Heart left ventricle (tissue), 16 donors: ENCODE data around the gene IL2RA. TPM values are rescaled to one million over a fixed set of nuclear protein-coding genes. Genes with fewer than 3 reads are reported as not detected.

Experiments
- ATAC-seq, 4 donors: fragments of 200-7000 bp; cut with Tn5 transposase; one replicate each; pipeline ENCODE4 v1.9.1; 2020 to 2022; ENCODE audit warnings: moderate library complexity in 4 of 4, mild to moderate bottlenecking in 3 of 4, moderate number of reproducible peaks in 1 of 4
- DNase-seq, 5 donors: peaks; one replicate each; pipeline ENCODE4 v3.0.0-alpha.2; 2020
- H3K27ac ChIP-seq, 12 donors: fragments of 200-600 bp; sonication (generic) in 4 of 12; one replicate each; pipeline versions ENCODE4 v1.5.0 to v1.8.0; 2016 to 2022; ENCODE audit warnings: mild to moderate bottlenecking in 2 of 12
- H3K27me3 ChIP-seq, 9 donors: fragments of 200-600 bp; sonication (generic) in 2 of 9; one replicate each; pipeline versions ENCODE4 v1.5.1 to v1.8.0; 2016 to 2022; ENCODE audit warnings: mild to moderate bottlenecking in 3 of 9
- H3K36me3 ChIP-seq, 9 donors: fragments of 200-600 bp; sonication (generic) in 2 of 9; one replicate each; pipeline versions ENCODE4 v1.5.0 to v1.8.0; 2018 to 2022; ENCODE audit warnings: mild to moderate bottlenecking in 2 of 9
- H3K4me1 ChIP-seq, 12 donors: fragments of 200-600 bp; sonication (generic) in 4 of 12; one replicate each; pipeline versions ENCODE4 v1.5.0 to v1.8.0; 2016 to 2022; ENCODE audit warnings: mild to moderate bottlenecking in 3 of 12
- H3K4me3 ChIP-seq, 12 donors: fragments of 200-600 bp; sonication (generic) in 4 of 12; one replicate each; pipeline versions ENCODE4 v1.5.0 to v1.8.0; 2017 to 2022; ENCODE audit warnings: mild to moderate bottlenecking in 9 of 12, moderate library complexity in 4 of 12
- H3K9me3 ChIP-seq, 12 donors: fragments of 200-600 bp; sonication (generic) in 4 of 12; one replicate each; pipeline versions ENCODE4 v1.5.0 to v1.8.0; 2016 to 2022; ENCODE audit warnings: mild to moderate bottlenecking in 1 of 12
- CTCF ChIP-seq, 12 donors: fragments of 200-600 bp; sonication (generic) in 4 of 12; IDR thresholded peaks; one replicate each; pipeline versions ENCODE4 v1.5.0 to v1.8.0; 2018 to 2022; ENCODE audit warnings: antibody characterized with exemption in 12 of 12, mild to moderate bottlenecking in 5 of 12
- POLR2A ChIP-seq, 2 donors: fragments of 450-650 bp; IDR thresholded peaks; one replicate each; pipeline ENCODE4 v1.6.1; 2017; ENCODE audit warnings: antibody characterized with exemption in 2 of 2, mild to moderate bottlenecking in 2 of 2, moderate library complexity in 2 of 2
- WGBS, 4 donors: extraction: QIAGEN DNeasy Blood & Tissue Kit in 2 of 4; methylation state at CpG; one replicate each; pipeline versions ENCODE4 v1.1.5 to v1.1.7; 2013 to 2018; 5-methylcytosine and 5-hydroxymethylcytosine counted together
- intact Hi-C, 10 donors: fragments of 100-400 bp; cut with DNase I; formaldehyde crosslinking; loops; one replicate each; pipeline versions ENCODE4 v1.11.1 to v1.14.2; 2022
- polyA plus RNA-seq, 2 donors: library from polyadenylated mRNA; stranded (reverse); fragments of 200-250 nt; gene quantifications; one replicate each; pipeline ENCODE4 v1.2.3, GENCODE V29; 2013
- total RNA-seq, 9 donors: library from RNA; depleted of rRNA in 2 of 9; stranded (reverse); fragments of >200 nt in 2 of 9; fragmentation: NEBNext Ultra II Directional in 3 of 9; extraction: Animal tissue kit (Norgen Biotek cat#: 25700) in 3 of 9; gene quantifications; one replicate each; pipeline versions ENCODE4 v1.1.0 to v1.2.4, GENCODE V29; 2016 to 2023
- donor health status: ischemic (EF 13 %, LVEDD 7.1; RV severe dilation, severe dysfunction).
- donor health status: healthy with polysubstance abuse.
- donor health status: DM: no; HTN: yes; CAD: no.
- donor health status: DM: no; HTN: no; CAD: no.
- donor health status: ischemic (EF 25% LVEDD 6.9; RV normal size, moderate dysfunction).
- donor health status: ischemic (EF 25% LVEDD 5.7; RV mildly dilated, moderate dysfunction).
- donor health status: healthy.
- donor health status: DM: yes; HTN: yes; CAD: no.
- donor health status: ischemic (EF 35%, LVEDD 5.7; RV mildly dilated, moderate dysfunction).
- donor health status: nonischemic (EF 11% LVEDD 7.7; RV severe dilation, severe dysfunction).
- donor health status: DM: yes; HTN: yes; CAD: no.
- donor health status: PGD.
- donor health status: ischemic (EF 29% LVEDD 5.4; RV normal size, mild dysfunction).
- donor health status: nonischemic (EF 23%, LVEDD 6.1; RV moderate dilation, normal function).

Gene IL2RA
- total and polyA plus RNA-seq, 11 donors = 0.11 to 11.1 (median 0.90) TPM; not detected in 1

- Histone ChIP-seq H3K4me1 (peaks cover 0 to 82% (median 20%) of the 10 kb centered on the region in 12 donors), H3K36me3 (no peaks in the 10 kb centered on the region), H3K27ac (peak overlapping the region in 1 of 12 donors; percentile 83), H3K4me3 (no peak overlapping the region), H3K9me3 (no peaks in the 10 kb centered on the region), H3K27me3 (no peaks in the 10 kb centered on the region)
- DNase-seq = no peak
- intact Hi-C loops = no loop called here
- TF ChIP-seq POLR2A (IDR thresholded peaks at IDR 0.05) = no peak
- ATAC-seq = no peak
- WGBS, 4 donors = 72 to 84% (median 77%) methylated on average over 11 of the region's 11 CpGs
Observed at GRCh38 chr10:6069081-6069931, 7.1 kb upstream of the IL2RA start.

DNA sequence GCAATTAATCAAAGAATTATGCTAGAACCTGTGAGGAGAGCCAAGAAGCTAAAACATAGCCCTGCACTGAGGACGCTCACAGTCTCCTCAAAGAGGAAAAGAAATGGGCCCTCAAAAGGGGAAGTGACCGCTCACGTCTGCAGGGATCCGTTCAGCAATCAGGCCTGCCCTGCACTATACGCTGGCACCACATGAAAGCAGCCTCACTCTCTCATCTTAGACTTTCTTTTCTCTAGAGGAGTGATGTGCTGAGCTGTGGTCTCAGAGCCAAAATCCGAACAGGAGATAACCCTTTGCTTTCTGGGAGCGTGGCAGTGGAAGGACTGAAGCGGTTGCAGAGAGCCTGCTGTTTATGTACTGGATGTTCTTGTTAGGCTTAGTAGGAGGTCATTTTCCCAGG, 6.3 kb upstream of the IL2RA start:
- H3K27ac ChIP-seq = peak overlapping the region in 1 of 12 donors; percentile 83
- H3K36me3 ChIP-seq = no peaks in the 10 kb centered on the region
- no peak for TF ChIP-seq POLR2A (IDR thresholded peaks at IDR 0.05)
- no peaks in the 10 kb centered on the region for H3K9me3 ChIP-seq
- ATAC-seq = peak in 2 of 4 donors; percentile 26 to 43
- WGBS, 4 donors = 66 to 78% (median 72%) methylated on average over 8 of the region's 8 CpGs
- no peaks in the 10 kb centered on the region for H3K27me3 ChIP-seq
- no peak overlapping the region for H3K4me3 ChIP-seq
- no peak for DNase-seq
- intact Hi-C loops = no loop called here
- H3K4me1 ChIP-seq = peaks cover 0 to 82% (median 20%) of the 10 kb centered on the region in 12 donors

DNA sequence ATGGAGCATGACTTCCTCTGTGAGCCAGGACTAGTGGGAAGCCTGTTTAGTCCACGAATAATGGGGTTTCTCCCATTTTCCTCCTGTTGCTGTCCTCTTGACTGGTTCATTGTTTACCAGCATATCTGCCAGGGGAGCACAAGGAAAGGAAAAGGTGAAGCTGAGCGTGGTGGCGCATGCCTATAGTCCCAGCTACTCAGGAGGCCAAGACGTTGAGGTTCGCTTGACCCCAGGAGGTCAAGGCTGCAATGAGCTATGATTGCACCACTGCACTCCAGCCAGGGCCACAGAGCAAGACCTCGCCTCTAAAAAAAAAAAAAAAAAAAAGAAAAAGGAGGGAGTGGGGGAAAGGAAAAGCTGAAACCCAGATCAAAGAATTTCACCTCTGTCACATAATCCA, 5.8 kb upstream of the IL2RA start:
- Histone ChIP-seq H3K36me3 (no peaks in the 10 kb centered on the region), H3K4me1 (peaks cover 0 to 80% (median 20%) of the 10 kb centered on the region in 12 donors), H3K27ac (peak overlapping the region in 1 of 12 donors; percentile 83), H3K9me3 (no peaks in the 10 kb centered on the region), H3K4me3 (no peak overlapping the region), H3K27me3 (no peaks in the 10 kb centered on the region)
- WGBS, 4 donors = 80 to 90% (median 84%) methylated on average over 6 of the region's 6 CpGs
- no peak for DNase-seq
- no peak for ATAC-seq
- intact Hi-C loops = no loop called here
- no peak for TF ChIP-seq POLR2A (IDR thresholded peaks at IDR 0.05)
- TF ChIP-seq CTCF (IDR thresholded peaks at IDR 0.05) = no peak

DNA sequence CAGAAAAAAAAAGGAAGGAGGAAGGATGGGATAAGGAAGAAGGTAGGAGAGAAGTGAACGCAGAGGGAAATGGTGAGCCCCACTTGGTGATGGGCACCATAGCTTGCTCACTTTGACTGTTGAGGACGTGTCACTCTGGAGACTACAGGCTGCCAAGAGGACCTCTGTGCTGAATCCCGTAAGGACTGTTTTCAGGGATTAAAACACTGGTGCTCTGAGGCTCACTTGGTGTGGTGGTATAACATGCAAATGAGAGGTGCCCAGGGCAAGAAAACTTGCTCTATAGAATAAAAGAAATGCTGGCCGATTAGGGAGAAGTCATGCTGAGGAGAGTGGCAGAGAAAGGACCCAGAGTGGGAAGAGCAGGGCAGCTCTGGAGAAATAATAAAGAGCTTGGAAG, 5.3 kb upstream of the IL2RA start:
- DNase-seq (no peak), ATAC-seq (no peak)
- WGBS, 4 donors = 80 to 84% (median 81%) methylated on average over 4 of the region's 4 CpGs
- no peak overlapping the region for H3K4me3 ChIP-seq
- H3K9me3 ChIP-seq = no peaks in the 10 kb centered on the region
- peak overlapping the region in 1 of 12 donors; percentile 83 for H3K27ac ChIP-seq
- intact Hi-C loops = no loop called here
- no peaks in the 10 kb centered on the region for H3K36me3 ChIP-seq
- peaks cover 0 to 79% (median 20%) of the 10 kb centered on the region in 12 donors for H3K4me1 ChIP-seq
- no peaks in the 10 kb centered on the region for H3K27me3 ChIP-seq
- TF ChIP-seq CTCF (IDR thresholded peaks at IDR 0.05) = no peak
- no peak for TF ChIP-seq POLR2A (IDR thresholded peaks at IDR 0.05)

DNA sequence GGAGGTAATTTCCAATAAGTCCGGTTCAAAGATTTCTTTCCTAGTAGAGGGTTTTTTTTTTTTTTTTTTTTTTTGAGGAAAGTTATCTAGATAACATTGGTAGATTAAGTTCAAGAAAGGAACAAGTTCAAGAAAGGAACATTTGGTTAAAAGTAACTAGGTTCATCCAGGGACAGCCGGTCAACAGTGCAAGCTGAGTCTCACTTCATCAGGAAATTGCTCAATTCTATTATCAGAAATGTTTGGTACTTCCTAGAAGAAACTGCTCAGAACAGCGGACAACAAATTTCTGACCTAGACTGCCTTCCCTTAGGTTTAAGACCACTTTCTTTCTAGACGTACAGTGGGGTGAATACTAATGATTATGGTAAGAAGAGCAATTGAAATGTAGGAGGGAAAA, 3.7 kb upstream of the IL2RA start:
- TF ChIP-seq POLR2A (IDR thresholded peaks at IDR 0.05) = no peak
- TF ChIP-seq CTCF (IDR thresholded peaks at IDR 0.05) = no peak
- ATAC-seq (peak; percentile 79 to 86 (median 82)), DNase-seq (peak in 2 of 5 donors; percentile 19 to 49)
- intact Hi-C loops = no loop called here
- H3K27ac ChIP-seq = peak overlapping the region; percentile 30 to 83 (median 55)
- no peak overlapping the region for H3K4me3 ChIP-seq
- H3K27me3 ChIP-seq = no peaks in the 10 kb centered on the region
- no peaks in the 10 kb centered on the region for H3K9me3 ChIP-seq
- H3K4me1 ChIP-seq = peaks cover 0 to 72% (median 9%) of the 10 kb centered on the region in 12 donors
- WGBS, 4 donors = 47 to 55% (median 51%) methylated on average over 4 of the region's 4 CpGs
- no peaks in the 10 kb centered on the region for H3K36me3 ChIP-seq
